HG03571 (cell line): ENCODE measurements around the gene TTLL5.
"Not testable (repeated sequence)": the region's sequence is repeated elsewhere in the genome, so short reads cannot be mapped to it uniquely, and the experiment has no call there.

Source experiments
- ATAC-seq: cut with Tn5 transposase; IDR thresholded peaks from one replicate; pipeline ENCODE4 v1.9.1; 2021; ENCODE audit not compliant: unreplicated experiment

The TTLL5 gene

DNA sequence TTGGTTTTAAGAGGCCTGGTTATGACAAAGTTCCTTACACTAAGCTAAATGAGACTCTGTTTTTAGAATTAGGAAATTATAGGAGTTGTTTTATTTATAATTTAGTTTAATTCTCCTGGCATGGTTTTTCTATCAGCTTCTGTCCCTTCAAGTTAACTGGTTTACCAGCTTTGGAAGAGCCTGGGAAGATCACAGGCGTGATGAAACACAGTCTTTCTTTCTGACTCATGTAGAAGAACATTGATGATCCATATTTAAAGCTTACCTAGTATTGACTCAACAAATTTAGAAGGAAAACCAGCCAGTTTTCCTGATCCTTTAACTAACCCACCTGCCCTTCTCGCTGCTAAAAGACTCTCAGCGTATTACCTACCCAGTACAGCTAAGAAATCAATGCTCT is 165.6 kb downstream of the TTLL5 start:
- no peak for ATAC-seq

DNA sequence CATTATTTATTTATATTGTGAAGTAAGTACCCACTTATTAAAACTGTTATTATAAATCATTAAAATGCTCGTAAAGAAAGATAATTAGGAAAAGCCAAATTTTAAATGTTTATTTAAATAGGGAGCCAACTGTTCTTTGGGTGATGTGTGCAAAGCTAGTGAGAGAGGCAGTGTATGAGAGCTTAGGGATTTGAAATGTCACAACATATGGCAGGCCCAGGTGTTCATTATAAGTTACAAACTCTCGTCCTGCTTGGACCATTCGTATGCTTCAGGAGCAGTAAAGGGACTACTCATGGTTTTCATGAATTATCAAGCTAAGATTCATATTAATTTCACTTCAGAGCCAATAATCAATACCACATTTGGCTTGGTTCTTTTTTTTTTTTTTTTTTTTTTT is 166.3 kb downstream of the TTLL5 start:
- no peak for ATAC-seq

DNA sequence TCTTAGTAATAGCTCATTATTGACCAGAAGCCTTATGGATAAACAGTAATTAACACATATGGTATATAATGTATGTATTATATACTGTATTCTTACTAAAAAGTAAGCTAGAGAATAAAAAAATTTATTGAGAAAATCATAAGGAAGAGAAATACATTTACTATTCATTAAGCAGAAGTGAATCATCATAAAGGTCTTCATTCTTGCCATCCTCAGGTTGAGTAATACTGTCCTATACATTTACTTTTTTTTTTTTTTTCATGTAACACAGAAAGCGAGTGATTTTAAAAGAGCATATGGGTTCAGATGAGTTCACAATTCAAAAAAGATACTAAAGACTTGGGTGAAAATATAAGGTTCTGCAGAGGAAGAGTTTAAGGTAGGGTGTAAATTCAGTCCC is 168.3 kb downstream of the TTLL5 start:
- no peak for ATAC-seq

DNA sequence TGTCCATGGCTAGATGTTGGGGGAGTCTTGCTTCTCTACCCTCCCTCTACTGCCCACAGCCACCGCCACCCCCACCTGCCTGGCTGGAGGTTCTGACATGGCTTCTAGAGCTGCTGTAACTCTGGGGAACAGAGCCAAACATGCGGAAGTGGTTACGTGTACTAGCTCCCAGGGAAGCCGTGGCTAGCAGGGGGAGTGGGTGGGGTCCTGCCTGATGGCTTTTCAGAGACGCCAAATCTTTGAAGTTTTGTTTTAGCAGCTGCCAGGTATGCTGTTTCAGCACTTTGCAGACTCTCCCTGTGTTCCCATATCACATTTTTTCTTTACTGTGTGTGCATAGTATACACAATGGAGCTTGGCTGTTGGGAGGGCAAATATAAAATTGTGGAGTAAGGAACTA is 170.4 kb downstream of the TTLL5 start:
- no peak for ATAC-seq

DNA sequence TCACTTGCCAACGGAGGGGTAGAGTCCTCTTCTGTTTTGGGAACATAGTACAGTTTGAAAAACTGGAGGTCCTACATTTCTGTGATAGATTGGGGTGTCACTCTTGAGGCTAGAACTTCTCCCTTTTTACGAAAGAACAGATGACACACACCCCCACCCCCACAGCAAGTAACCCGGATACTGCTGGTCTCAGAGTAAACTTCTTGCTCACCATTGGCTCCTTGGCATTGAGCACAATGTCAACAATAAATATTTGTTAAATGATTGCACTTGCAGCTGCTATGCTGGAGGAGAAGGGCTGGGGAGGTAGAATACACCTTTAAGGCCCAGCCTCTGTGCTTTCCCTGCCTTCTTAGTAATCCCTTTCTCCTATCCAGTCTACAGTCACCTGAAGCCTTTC is 170.9 kb downstream of the TTLL5 start:
- no peak for ATAC-seq

DNA sequence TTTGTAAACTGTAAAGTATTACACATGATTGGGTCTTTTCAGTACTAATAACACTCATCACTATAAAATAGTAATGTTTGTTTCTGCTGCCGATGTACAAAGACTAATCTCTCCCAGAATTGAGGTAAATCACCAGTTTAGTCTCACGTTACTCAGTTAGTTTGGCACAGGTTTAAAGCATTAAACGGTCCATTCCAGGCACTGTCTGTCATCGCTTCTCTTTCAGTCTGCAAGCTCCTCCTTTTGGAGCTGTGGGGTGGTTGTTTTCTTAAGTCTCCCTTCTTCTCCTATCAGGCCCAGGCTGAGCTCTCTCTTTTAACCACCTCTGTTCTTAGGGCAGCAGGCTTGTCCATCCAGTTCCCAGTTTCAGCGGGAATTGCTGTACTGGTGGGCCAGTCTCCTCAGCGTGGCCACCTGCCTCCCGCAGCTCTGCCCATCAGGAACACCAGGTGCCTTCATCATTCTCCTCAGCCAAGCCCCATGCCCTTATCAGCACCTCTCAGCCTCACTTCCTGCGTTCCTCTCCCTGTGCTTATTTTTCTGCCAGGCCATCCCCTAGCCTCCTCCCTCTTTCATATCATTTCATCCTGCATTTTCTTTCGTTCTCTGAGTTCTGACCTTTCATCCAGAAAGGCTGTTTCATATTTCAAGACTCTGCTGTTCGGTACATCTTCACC is 171.7 kb downstream of the TTLL5 start:
- ATAC-seq = no peak

DNA sequence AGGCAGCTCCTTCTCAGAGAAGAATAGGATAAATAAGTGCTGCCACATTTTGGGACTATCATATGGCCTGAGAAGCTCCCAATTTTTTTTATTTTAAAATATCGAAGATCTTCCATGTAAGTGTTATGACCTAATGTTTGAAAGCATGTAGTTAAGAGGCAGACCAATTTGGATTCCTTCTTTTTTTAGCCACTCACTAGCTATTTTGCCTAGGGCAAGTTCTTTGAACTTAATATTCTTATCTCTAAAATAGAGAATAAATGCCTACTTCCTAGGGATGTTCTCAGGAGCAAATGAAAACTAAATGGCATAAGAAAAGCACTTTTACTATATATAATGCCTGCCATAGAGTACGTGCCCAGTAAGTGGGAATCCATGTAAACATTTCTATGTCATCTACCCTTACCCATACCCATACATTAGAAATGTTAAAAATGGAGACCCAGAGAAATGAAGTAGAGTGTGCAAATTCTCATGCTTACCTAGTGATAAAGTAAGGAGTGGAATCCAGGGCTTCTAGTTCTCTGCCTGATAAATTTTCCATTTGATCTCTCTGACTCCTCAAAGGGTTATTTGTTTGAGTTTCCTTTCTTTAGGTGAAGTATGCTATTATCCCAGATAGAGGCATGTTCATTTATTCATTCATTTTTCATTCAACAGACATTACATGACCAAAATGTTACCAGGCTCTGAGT is 172.4 kb downstream of the TTLL5 start:
- no peak for ATAC-seq

DNA sequence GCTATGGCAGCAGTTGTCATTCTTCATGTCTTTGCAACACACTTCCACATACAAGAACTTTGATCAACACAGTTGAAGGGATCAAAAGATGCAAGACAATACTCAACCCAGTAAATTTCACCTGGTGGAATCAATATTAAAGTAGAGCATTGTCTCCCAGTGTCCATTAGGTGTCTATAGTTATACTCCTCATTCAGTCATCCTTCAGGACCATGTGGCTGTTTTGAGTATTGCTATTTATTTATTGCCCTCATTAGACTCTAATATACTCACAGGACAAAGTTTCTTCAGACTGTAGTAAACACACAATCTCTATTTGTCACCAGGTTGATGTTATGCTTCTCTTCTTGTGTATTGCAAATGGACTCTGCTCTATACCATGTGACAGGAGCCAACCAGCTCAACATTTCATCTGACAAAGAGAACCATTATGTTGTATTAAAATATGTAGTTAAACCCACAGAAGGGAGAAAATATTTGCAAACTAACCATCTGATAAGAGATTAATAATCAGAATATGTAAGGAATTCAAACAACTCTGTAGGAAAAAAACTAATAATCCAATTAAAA is 174.2 kb downstream of the TTLL5 start:
- ATAC-seq = no peak

DNA sequence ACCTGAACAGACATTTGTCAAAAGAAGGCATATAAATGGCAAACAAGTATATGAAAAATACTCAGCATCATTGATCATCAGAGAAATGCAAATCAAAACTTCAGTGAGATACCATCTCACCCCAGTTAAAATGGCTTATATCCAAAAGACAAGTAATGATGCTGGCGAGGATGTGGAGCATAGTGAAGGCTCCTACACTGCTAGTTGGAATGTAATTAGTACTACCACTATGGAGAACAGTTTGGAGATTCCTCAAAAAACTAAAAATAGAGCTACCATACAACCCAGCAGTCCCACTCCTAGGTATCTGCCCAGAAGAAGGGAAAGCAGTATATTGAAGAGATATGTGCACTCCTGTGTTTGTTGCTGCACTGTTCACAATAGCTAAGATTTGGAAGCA is 174.7 kb downstream of the TTLL5 start:
- no peak for ATAC-seq

DNA sequence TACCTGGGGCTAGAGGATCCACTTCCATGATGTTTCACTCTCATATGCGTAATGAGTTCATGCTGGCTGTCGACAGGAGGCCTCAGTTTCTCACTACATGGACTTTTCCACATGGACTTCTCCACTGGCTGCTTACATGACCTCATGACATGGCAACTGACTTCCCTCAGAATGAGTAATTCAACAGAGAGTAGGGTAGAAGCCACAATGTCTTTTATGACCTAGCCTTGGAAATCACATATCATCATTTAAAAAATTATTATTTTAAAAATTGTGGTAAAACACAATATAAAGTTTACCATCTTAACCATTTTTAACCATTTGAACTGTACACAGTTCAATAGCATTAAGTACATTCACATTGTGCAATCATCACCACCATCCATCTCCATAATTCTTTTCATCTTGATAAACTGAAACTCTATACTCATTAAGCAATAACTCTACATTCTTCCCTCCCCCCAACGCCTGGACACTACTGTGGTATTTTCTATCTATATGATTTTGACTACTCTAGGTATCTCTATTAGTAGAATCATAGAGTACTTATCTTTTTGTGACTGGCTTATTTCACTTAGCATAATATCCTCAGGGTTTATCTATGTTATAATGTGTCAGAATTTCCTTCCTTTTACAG is 176.2 kb downstream of the TTLL5 start:
- no peak for ATAC-seq

DNA sequence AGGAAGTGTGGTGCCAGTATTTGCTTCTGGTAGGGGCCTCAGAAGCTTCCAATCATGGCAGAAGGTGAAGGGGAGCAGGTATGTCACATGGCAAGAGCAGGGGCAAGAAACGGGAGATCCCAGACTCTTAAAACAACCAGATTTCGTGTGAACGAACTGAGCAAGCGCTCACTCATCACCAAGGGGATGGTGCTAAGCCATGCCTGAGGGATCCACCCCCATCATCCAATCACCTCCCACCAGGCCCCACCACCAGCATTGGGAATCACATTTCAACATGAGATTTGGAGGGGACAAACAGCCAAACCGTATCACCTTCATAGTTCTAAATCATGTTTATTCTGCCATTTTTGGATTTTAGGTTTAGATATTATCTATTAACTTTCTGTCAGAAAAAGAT is 179.9 kb downstream of the TTLL5 start:
- no peak for ATAC-seq

DNA sequence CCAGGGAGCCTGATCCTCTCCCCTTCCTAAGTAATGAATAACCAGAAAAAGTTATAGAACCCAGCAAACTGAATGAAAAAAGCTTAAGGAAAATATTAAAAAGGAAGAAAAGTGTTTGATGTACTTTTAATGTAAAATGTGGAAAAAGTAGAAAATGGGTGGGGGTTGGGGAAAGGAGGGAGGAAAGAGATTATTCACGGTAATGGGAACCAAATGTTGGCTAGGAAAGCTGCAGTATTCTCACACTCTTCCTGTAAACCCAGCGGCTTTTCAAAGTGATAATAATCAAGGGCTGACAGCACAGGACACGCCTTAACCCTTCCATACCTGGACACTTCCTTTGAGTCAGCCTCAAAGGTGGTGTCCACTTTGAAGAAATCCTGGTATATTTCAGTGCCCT is 181.5 kb downstream of the TTLL5 start:
- ATAC-seq = no peak

DNA sequence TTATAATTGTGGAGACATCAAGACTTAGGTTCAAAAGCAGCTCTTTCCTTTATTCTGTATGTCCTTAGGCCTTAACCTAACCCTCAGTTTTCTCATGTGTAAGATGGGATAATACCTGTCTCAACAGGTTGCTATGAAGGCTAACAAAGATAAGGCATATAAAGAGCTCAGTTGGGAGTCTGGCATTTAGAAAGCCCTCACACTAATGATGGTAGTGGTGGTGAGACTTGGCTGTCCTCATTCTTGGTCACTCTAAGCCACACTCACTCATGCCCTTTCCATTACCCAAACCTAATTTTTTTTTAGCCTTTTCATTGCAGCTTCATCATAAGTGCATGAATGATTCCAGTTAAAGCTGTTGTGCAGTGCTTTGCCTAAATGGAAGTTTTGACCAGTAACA is 183.4 kb downstream of the TTLL5 start:
- ATAC-seq = no peak

DNA sequence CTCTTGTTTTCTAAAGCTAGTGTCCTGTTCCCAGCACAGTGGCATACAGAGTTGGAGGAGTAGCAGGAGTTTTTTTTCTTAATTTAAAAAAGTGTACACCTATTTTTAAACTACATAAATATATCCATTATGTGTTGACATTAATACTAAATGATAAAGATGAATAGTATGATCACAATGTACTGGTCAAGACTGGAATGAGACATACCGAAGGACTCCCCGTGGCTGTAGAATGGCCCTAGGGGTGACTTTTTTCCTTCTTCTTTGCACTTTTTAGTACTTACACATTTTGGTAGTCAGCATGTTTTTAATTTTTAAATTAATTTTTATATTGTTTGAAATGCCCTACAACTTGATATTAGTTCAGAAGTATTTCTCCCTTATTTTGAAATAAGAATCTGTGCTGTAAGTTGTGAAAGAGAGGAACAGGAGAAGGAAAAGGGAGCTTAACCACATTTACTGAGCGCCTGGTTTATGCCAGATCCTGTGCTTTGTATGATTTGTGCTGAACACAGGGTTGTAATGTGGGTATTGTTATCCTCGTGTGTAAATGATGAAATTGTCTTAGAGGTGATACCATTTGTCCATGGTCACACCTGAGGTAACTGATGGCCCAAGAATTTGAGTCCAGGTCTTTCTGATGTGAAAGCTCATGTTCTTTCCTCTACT is 184.2 kb downstream of the TTLL5 start:
- no peak for ATAC-seq

DNA sequence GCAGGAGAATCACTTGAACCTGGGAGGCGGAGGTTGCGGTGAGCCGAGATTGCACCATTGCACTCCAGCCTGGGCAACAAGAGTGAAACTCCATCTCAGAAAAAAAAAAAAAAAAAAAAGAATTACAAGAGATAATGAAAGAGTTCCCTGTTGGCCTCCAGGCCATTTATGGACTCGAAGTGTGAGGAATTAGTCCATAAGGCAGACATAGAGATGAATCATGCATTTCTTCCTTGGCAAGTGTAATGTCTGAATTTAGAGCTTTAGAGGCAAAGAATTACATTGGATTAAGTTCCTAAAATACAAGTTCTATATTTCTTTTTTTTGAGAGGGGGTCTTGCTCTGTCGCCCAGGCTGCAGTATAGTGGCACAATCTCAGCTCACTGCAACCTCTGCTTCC is 185.6 kb downstream of the TTLL5 start:
- ATAC-seq = not testable (repeated sequence)

DNA sequence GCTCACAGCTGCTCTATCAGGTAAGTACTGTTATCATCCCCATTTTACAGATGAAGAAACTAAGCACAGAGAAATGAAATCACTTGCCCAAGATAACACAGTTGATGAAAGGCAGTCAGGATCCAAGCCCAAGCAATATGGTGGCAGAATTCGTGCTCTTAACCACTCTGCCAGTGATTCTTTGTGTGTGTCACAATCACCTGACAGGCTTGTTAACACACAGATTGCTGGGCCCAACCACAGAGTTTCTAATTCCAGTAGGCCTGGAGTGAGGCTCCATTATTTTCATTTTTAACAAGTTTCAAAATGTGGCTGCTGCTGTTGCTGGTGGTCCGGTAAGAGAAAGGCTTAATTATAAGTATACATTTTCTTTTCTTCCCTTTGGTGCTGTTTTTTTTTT is 186.5 kb downstream of the TTLL5 start:
- no peak for ATAC-seq

DNA sequence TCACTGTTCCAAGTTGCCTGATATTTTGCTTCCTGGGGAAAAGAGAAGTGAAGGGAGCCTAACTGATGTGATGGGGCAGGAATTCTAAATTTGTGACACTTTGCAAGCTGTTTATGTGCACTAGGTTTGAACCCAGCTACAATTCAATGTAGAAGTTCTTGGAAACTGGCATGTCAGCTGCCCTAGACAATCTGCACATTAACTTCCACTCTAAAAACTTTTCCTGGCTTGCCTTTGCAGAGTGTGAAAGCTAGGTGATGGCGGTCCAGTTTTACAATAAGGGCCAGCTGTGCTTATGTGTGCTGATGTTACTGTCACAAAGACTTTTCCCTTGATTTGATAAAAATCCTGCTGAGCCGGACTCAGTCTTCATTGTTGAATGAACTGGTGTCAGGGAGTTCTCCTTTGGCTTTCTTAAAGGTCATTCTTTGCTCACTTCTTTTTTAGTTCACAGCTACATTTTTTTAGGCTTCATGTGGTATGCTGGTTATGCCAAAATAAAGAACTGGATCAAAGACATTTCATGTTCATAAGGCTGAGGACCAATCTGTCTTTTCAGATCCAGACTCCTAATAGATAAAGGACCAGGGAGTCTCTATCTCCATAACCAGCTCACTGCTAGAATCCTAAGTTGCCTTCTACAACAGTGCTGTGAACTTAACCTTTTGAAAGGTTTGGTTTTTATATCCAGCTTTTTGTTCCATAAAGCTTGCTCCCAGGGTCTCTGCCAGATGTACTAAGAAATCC is 187.3 kb downstream of the TTLL5 start:
- ATAC-seq = no peak

DNA sequence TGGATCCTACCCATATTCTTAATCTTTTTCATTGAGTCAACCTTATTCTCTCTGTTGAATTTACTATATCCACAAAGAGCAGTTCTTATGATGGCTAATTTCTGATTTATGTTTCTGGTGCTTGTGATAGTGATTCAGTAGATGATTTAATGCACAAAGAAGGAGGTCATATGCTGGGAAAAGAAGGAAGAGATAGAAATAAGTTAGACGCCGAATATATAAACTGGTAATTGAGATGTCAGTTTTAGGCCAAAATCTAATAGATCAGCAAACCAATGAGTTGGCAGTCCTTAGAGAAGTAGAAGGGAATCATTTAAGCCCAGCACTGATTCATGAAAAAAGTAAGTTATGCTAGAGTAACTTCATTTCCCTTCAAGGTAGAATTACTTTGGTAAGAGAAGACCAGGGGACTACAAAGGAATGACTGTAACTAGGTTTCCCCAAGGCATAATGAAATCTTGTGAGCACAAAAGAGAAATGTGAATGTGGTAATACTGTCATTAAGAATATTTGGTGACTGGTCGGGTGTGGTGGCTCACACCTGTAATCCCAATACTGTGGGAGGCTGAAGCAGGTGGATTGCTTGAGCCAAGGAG is 188.4 kb downstream of the TTLL5 start:
- no peak for ATAC-seq

DNA sequence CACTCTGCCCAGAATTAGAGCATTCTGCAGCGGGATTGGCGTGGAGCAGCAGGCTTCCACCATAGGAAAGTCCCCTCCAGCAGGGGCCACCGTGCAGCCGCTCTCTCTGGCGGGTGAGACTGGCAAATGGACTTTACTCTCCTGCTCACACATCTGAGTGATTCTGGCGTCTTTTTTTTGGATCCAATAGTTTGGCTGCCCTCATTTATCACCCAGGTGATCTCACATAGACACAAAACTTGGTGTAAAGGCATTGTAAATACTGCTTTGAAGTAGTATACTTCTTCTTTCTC is 190.5 kb downstream of the TTLL5 start:
- ATAC-seq = no peak

DNA sequence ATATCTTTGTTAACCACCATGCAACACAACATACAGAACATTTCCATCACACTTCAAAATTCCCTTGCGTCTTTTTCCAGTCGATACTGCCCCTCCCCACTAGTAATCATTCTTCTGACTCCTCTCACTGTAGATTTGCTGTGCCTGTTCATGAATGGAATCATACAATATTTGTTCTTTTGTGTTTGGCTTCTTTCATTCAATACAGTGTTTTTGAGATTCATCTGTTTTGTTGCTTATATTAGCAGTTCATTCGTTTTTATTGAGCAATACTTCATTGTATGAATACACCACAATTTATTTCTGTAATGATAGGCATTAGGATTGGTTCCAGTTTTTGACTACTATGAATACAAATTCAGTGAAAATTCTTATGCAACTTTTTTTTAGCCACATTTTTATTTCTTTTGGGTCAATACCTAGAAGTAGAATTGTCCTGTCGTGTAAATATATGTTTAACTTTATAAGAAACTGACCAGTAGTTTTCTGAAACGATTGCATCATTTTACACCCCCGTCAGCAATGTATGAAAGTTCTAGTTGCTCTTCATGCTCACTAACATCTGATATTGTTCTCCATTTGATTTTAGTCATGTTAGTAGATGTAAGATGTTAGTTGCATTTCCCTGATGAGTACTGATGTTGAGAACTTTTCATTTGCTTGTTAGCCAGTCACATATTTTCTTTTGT is 193.2 kb downstream of the TTLL5 start:
- no peak for ATAC-seq
